ENCODE measurements around the gene FANCL.
"Not testable (repeated sequence)": the region's sequence is repeated elsewhere in the genome, so short reads cannot be mapped to it uniquely, and the experiment has no call there.

Gene FANCL

GRCh38 chr2:58182527-58182926, 58.6 kb downstream of the FANCL start:
- H3K4me3 ChIP-seq (ENCODE audit: low read depth, low read length), result no peak overlapping the region
- TF ChIP-seq CTCF (IDR thresholded peaks at IDR 0.05; ENCODE audit: low read depth, low read length) (no peak), MYC (IDR thresholded peaks at IDR 0.05; ENCODE audit: low read depth, low read length) (no peak), MAX (IDR thresholded peaks at IDR 0.05; ENCODE audit: low read depth, low read length) (no peak), POLR2A (IDR thresholded peaks at IDR 0.05; ENCODE audit: extremely low read depth, insufficient read length) (no peak)
- DNase-seq (ENCODE audit: low read depth), result no peak

GRCh38 chr2:58180635-58181034, 60.5 kb downstream of the FANCL start:
- TF ChIP-seq POLR2A (IDR thresholded peaks at IDR 0.05; ENCODE audit: extremely low read depth, insufficient read length), result no peak
- TF ChIP-seq MYC (IDR thresholded peaks at IDR 0.05; ENCODE audit: low read depth, low read length), result no peak
- no peak for TF ChIP-seq MAX (IDR thresholded peaks at IDR 0.05; ENCODE audit: low read depth, low read length)
- no peak for TF ChIP-seq CTCF (IDR thresholded peaks at IDR 0.05; ENCODE audit: low read depth, low read length)
- DNase-seq (ENCODE audit: low read depth), result no peak
- H3K4me3 ChIP-seq (ENCODE audit: low read depth, low read length), result no peak overlapping the region

- H3K4me3 ChIP-seq (ENCODE audit: low read depth, low read length); DNase-seq (ENCODE audit: low read depth): not testable (repeated sequence)
Measured at GRCh38 chr2:58180175-58180574, 61.0 kb downstream of the FANCL start.

GRCh38 chr2:58177187-58177586, 63.9 kb downstream of the FANCL start:
- not testable (repeated sequence) for H3K4me3 ChIP-seq (ENCODE audit: low read depth, low read length); DNase-seq (ENCODE audit: low read depth)

GRCh38 chr2:58171831-58172230, 69.3 kb downstream of the FANCL start:
- DNase-seq (ENCODE audit: low read depth); H3K4me3 ChIP-seq (ENCODE audit: low read depth, low read length): not testable (repeated sequence)

GRCh38 chr2:58170334-58170933, 70.7 kb downstream of the FANCL start:
- DNase-seq (ENCODE audit: low read depth); H3K4me3 ChIP-seq (ENCODE audit: low read depth, low read length): not testable (repeated sequence)

- not testable (repeated sequence) for H3K4me3 ChIP-seq (ENCODE audit: low read depth, low read length); DNase-seq (ENCODE audit: low read depth)
Measured at GRCh38 chr2:58169845-58170244, 71.3 kb downstream of the FANCL start.

GRCh38 chr2:58168130-58168529, 73.0 kb downstream of the FANCL start:
- not testable (repeated sequence) for DNase-seq (ENCODE audit: low read depth); H3K4me3 ChIP-seq (ENCODE audit: low read depth, low read length)

GRCh38 chr2:58163913-58164312, 77.2 kb downstream of the FANCL start:
- TF ChIP-seq POLR2A (IDR thresholded peaks at IDR 0.05; ENCODE audit: extremely low read depth, insufficient read length) (no peak), CTCF (IDR thresholded peaks at IDR 0.05; ENCODE audit: low read depth, low read length) (no peak), MAX (IDR thresholded peaks at IDR 0.05; ENCODE audit: low read depth, low read length) (no peak), MYC (IDR thresholded peaks at IDR 0.05; ENCODE audit: low read depth, low read length) (no peak)

More at GRCh38 chr2:58163913-58164312, 77.2 kb downstream of the FANCL start:
- no peak for DNase-seq (ENCODE audit: low read depth)
- H3K4me3 ChIP-seq (ENCODE audit: low read depth, low read length), result no peak overlapping the region
